SK-N-SH (cell line): ENCODE data around the gene SMYD4.

ENCODE experiments used
- EP300 ChIP-seq, 2 experiments: IDR thresholded peaks; 2 replicates each; pipeline versions ENCODE4 v1.4.0 to v1.6.1; 2012; ENCODE audit warnings: borderline replicate concordance in 1 of 2, low read depth in 1 of 2, low read length in 1 of 2
- FOXJ3 ChIP-seq: sonication (generic); formaldehyde crosslinking; IDR thresholded peaks from 2 replicates; pipeline ENCODE4 v1.5.1; 2020; ENCODE audit warnings: mild to moderate bottlenecking, missing genetic modification reagents
- POLR2AphosphoS5 ChIP-seq: IDR thresholded peaks from 2 replicates; pipeline ENCODE4 v1.6.1; 2012; ENCODE audit warnings: low read depth, low read length
- RAD21 ChIP-seq: IDR thresholded peaks from 2 replicates; pipeline ENCODE4 v1.6.1; 2012; ENCODE audit warnings: mild to moderate bottlenecking, low read length
- RCOR1 ChIP-seq: fragments of 150-350 bp; IDR thresholded peaks from 2 replicates; pipeline ENCODE4 v1.6.1; 2017; ENCODE audit warnings: antibody characterized with exemption, low read length
- REST ChIP-seq: IDR thresholded peaks from 2 replicates; pipeline ENCODE4 v1.6.1; 2012; ENCODE audit warnings: mild to moderate bottlenecking, low read depth, low read length, moderate library complexity
- SMC3 ChIP-seq: IDR thresholded peaks from 2 replicates; pipeline ENCODE4 v1.6.1; 2012; ENCODE audit warnings: low read depth, low read length, improper control_type of control experiment
- TF ChIP-seq, protein P1 (sequence below): fragments of 200-600 bp; sonication (generic); IDR thresholded peaks from 2 replicates; pipeline ENCODE4 v1.6.1; 2017; ENCODE audit warnings: antibody characterized with exemption, mild to moderate bottlenecking, moderate library complexity
- TF ChIP-seq, protein P2 (sequence below): fragments of 150-350 bp; IDR thresholded peaks from 2 replicates; pipeline ENCODE4 v1.6.1; 2017; ENCODE audit warnings: antibody characterized with exemption, low read length, low read depth, borderline replicate concordance

- no peak for TF ChIP-seq RCOR1
- TF ChIP-seq, protein P1, sequence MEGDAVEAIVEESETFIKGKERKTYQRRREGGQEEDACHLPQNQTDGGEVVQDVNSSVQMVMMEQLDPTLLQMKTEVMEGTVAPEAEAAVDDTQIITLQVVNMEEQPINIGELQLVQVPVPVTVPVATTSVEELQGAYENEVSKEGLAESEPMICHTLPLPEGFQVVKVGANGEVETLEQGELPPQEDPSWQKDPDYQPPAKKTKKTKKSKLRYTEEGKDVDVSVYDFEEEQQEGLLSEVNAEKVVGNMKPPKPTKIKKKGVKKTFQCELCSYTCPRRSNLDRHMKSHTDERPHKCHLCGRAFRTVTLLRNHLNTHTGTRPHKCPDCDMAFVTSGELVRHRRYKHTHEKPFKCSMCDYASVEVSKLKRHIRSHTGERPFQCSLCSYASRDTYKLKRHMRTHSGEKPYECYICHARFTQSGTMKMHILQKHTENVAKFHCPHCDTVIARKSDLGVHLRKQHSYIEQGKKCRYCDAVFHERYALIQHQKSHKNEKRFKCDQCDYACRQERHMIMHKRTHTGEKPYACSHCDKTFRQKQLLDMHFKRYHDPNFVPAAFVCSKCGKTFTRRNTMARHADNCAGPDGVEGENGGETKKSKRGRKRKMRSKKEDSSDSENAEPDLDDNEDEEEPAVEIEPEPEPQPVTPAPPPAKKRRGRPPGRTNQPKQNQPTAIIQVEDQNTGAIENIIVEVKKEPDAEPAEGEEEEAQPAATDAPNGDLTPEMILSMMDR = no peak
- TF ChIP-seq POLR2AphosphoS5 = no peak
- TF ChIP-seq SMC3 = no peak
- no peak for TF ChIP-seq FOXJ3 (CRISPR knock-in tag)
- TF ChIP-seq, protein P2, sequence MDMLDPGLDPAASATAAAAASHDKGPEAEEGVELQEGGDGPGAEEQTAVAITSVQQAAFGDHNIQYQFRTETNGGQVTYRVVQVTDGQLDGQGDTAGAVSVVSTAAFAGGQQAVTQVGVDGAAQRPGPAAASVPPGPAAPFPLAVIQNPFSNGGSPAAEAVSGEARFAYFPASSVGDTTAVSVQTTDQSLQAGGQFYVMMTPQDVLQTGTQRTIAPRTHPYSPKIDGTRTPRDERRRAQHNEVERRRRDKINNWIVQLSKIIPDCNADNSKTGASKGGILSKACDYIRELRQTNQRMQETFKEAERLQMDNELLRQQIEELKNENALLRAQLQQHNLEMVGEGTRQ = no peak
- TF ChIP-seq EP300 (IDR thresholded peaks at IDR 0.05; ENCODE audit: borderline replicate concordance in 1 of 2, low read depth in 1 of 2, low read length in 1 of 2) = no peak
- no peak for TF ChIP-seq REST
- no peak for TF ChIP-seq RAD21
Observed at GRCh38 chr17:1868090-1868489, 38.4 kb upstream of the SMYD4 start.
